GM21526 (cell line): ENCODE data around the gene SAA2.
"Not testable (repeated sequence)": the region's sequence is repeated elsewhere in the genome, so short reads cannot be mapped to it uniquely, and the experiment has no call there.

Experiments
- ATAC-seq: cut with Tn5 transposase; IDR thresholded peaks from one replicate; pipeline ENCODE4 v1.9.1; 2021; ENCODE audit warnings: moderate library complexity; ENCODE audit not compliant: unreplicated experiment, low FRiP score

SAA2 gene

DNA sequence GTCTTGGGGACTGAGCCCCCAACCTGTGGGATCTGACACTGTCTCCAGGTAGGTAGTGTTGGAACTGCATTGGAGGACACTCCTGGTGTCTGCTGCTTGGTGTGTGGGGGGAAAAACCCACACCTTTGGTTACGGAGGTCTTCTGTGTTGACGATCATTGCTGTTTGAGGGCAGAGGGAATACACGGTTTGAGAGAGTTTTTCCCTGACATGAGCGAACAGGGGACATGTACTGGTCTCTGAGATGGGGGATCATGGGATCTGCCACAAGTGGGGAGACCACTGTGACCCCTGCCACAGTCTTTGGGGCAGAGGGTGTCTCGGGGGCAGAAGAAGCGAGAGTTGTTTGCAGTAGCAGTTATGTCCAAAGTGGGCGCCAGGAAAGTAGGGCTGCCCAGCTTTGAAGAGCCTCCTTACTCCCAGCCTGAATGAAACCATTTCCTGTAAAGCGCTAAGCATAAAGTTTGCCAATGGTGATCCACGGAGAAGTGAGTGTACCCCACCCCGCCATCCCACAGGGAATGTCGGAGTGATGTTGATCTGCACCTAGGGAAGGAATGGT, 5.4 kb upstream of the SAA2 start:
- no peak for ATAC-seq

DNA sequence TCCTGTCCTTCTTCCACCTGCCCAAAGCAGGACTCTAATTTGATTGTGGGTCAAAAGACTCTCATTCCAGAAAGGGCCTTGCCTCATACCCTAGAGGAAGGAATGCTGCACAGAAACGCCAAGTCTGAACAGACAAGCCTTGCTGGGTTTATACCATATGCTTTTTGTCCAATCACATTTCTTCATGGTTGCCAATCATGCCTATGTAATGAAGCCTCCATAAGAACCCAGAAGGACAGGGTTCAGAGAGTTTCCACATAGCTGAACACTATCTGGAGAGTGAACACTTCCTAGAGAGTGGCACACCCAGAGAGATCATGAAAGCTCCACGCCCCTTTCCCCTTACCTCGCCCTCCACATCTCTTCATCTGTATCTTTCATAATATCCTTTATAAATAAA, 4.8 kb upstream of the SAA2 start:
- no peak for ATAC-seq

- not testable (repeated sequence) for ATAC-seq
These were observed 1.3 kb downstream of the SAA2 start for GRCh38 chr11:18247191-18247581.

DNA sequence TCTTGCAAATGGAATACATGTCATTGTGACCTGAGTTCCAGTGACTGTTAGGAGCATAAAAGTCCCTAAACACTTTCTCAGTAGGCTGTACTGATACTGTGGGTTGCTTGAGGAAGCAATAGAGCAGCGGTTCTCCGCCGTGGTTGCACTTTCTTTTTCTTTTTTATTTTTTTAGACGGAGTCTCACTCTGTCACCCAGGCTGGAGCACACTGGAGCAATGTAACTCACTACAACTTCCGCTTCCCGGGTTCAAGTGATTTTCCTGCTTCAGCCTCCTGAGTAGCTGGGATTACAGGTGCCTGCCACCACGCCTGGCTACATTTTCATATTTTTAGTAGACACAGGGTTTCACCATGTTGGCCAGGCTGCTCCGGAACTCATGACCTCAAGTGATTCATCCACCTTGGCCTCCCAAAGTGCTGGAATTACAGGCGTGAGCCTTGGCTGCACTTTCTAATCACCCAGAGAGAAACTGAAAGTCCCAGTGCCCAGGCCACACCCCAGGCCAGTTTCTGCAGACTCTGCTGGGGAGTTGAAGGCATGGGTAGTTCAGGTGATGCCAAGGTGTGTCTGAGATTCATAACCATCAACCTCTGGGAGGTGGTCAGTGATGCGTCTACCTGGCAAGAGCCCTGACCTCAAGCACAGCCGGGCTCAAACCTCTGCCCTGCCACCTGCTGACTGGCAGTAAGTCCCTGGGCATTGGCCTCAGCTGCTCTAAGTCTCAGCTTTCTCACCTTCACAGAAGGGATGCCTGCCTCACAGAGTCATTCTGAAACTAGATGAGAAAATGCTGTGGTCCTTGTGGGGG, 1.9 kb downstream of the SAA2 start:
- peak; percentile 71 for ATAC-seq

GRCh38 chr11:18245396-18245795, 3.1 kb downstream of the SAA2 start:
- no peak for ATAC-seq

GRCh38 chr11:18243783-18244362, 4.6 kb downstream of the SAA2 start:
- no peak for ATAC-seq

DNA sequence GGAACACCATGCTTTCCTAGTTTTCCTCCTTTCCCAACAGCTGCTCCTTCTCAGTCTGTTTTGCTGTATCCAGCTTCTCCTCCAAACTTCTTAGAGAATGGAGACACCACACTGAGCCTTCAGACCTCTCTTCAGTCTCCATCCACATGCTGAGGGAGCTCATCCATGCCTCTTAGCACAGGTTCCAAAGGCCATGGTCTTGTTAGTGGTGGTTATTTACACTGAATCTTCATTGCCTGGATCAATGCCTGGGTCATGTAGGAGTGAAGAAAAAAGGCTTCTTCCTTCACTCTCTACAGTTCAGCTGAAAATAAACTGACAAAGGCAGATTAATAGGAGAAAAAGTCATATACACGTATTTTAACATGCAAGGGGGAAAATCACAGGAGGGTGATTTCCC, 8.8 kb downstream of the SAA2 start:
- no peak for ATAC-seq

DNA sequence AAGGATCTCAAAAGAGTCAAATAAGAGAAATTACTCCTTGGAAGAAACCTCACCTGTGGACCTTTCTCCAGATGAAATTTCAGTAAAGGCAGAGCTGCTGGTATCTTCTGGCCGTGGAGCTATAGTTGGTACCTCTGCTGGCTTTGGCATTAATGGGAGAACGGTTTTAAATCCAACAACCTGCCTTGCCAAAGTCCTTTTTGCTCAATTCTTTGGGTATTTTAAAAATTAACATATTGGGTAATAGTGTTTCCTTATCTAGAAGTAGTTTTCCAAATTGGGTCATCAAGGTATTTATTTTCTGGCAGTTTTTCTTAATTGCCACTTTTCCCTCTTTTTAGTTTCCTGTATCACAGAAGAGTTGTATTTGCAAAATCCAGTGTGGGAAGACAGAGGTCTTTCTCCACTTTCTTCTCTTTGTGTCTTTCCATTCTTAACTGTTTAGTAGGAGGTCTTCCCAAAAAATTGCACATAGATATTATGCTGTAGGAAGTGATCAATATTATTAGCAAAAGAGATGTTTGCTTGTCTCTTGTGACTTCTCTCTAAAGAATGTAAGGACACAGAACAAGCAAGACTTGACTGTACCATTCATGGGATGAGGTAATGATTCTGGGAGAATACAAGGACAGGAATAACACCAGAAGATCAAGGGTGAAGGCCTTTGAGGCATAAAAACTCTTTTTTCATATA, 11.7 kb downstream of the SAA2 start, which contains the start of gene SAA4:
TSS of gene SAA4 (minus strand) at position 139 of the 693 bp plus-strand sequence. CDS start 876 bp downstream, outside the sequence.
- no peak for ATAC-seq

GRCh38 chr11:18235394-18236334, 12.8 kb downstream of the SAA2 start:
- no peak for ATAC-seq

DNA sequence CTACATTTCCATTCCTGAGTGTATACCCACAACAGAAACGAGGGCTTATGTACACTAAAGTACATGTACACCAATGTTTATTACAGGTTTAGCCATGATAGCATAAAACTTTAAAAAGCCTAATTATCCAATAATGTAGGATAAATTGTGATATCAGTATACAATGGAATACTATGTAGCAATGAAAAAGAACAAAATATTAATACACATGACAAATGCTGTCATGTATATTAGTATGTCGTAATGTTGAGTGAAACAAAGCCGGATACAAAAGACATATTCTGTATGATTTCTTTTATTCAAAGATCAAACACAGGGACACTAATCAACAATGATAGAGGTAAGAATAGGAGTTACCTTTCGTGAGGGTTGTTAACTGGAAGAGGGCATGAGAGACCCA, 14.6 kb downstream of the SAA2 start:
- no peak for ATAC-seq

- ATAC-seq: no peak
These were observed 17.6 kb downstream of the SAA2 start for GRCh38 chr11:18230859-18231258.

- ATAC-seq: peak; percentile 90
These were observed 19.0 kb downstream of the SAA2 start for GRCh38 chr11:18229501-18229900.

- no peak for ATAC-seq
These were observed 22.6 kb downstream of the SAA2 start for GRCh38 chr11:18225913-18226312.

- no peak for ATAC-seq
These were observed 24.7 kb downstream of the SAA2 start for GRCh38 chr11:18223591-18224387.

GRCh38 chr11:18222814-18223421, 25.6 kb downstream of the SAA2 start:
- ATAC-seq: no peak

DNA sequence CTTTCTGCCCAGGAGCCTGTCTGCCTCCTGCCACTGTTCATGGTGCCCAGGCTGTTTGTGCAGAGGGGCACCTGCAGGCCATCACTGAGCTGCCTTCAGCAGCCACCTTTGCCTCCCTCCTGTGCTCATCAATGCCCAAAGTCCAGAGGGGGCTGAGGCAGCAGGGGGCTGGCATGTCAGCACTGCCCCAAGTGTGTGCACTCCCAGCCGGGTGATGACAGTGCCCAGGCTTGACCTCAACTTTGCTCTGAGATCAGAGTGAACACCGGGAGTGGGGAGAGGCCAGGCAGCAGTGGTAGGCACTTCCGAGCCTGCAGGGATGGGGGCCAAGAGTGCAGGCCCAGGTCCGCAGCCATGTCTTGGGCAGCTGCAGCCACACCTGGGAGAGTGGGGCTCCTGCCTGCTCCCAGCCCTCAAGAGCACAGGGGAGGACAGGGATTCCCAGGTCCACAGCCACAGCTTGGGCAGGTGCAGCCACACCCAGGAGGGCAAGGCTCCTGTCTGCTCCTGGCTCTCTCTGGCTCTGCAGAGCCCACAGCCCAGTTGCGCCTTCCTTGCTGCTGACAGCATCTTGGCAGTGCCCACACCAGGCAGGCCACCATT, 27.1 kb downstream of the SAA2 start:
- ATAC-seq: no peak

DNA sequence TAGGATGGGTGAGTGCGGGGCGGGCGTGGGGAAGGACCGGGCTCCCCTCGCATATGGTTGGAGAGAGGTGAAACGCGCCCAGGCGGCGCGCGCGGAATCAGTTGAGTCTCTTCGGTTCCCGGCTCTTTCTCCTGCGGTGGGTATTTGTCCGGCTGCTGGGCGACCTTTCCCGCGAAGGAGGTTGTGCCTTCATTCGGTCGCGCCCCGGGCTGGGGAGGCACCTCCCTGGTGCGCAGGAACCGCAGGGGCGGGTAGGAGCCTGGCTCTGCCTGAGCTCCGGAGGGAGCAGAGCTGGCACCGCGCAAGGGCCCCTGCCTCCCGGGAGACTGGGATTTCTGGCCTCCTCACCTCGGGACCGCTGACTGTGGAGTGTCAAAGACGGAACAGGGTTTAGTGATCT, 39.4 kb downstream of the SAA2 start:
- no peak for ATAC-seq

DNA sequence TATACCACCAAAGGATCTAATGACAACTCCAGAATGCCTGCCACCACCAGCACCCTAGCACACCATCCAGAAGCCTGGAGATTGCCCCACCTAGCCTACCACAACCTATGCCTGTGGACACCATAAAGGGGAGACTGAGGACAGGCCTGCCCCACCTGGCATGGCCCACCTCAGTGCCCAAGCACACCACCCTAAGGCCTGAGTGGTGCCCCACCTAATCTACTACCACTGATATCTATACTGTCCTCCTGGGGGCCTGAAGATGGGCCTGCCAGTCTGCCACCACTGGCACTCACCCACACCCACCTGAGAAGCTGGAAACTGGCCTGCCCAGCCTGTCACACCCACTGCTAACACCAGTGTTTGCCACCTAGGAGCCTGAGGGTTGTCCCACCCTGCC, 43.7 kb downstream of the SAA2 start:
- no peak for ATAC-seq

DNA sequence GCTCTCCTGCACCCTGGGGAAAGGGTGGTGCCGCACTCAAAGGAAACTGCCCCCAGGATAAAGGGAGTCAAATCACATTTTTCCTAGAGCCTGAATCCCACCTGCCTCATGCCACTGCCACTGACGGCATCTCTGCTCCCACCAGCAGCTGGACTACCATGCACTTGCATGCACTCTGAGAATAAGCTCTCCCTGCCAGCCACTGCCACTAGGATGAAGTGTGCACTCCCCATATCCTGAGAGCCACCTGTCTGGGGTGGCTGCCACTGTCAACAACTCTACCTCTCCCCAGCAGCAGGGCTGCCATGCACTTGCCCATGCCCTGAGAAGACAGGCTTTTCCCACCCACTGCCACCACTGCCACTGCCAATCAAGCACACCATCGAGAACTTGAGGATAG, 44.2 kb downstream of the SAA2 start:
- ATAC-seq: no peak
